Measurements from ENCODE around the gene MPZ. TPM values are rescaled to one million over a fixed set of nuclear protein-coding genes. Genes with fewer than 3 reads are reported as not detected.
"Not testable (repeated sequence)": the region's sequence is repeated elsewhere in the genome, so short reads cannot be mapped to it uniquely, and the experiment has no call there.

MPZ gene
- total RNA-seq, 1 donor from 2014 or later = 1.5 TPM

- not testable (repeated sequence) for DNase-seq (ENCODE audit: low read depth in 2 of 2)
Measured at GRCh38 chr1:161255955-161256520, 53.7 kb downstream of the MPZ start.

- DNase-seq (ENCODE audit: low read depth in 2 of 2) = not testable (repeated sequence)
Measured at GRCh38 chr1:161255302-161255701, 54.5 kb downstream of the MPZ start.

Other genes with a start within 250 kb of the MPZ start
- gene ARHGAP30, start 240.1 kb downstream of the MPZ start, total RNA-seq = not detected in 2 replicates
- gene NECTIN4, start 220.4 kb downstream of the MPZ start, total RNA-seq = under 0.01 and 0.26 TPM in 2 replicates
- gene KLHDC9, start 211.6 kb downstream of the MPZ start, total RNA-seq = 0.76 and 1.7 TPM in 2 replicates
- 27.7 and 31.1 TPM in 2 replicates for gene PFDN2, start 191.9 kb downstream of the MPZ start, total RNA-seq
- gene NIT1, start 191.9 kb downstream of the MPZ start, total RNA-seq = 8.6 and 10.0 TPM in 2 replicates
- gene DEDD, start 177.3 kb downstream of the MPZ start, total RNA-seq = 32.3 and 60.6 TPM in 2 replicates
- 108 and 127 TPM in 2 replicates for gene UFC1, start 156.0 kb downstream of the MPZ start, total RNA-seq
- 3.3 and 5.6 TPM in 2 replicates for gene USP21, start 150.5 kb downstream of the MPZ start, total RNA-seq
- gene PPOX, start 143.5 kb downstream of the MPZ start, total RNA-seq = 13.0 and 18.3 TPM in 2 replicates
- 17.5 and 28.6 TPM in 2 replicates for gene B4GALT3, start 132.5 kb downstream of the MPZ start, total RNA-seq
- gene ADAMTS4, start 110.9 kb downstream of the MPZ start, total RNA-seq = 12.5 and 15.8 TPM in 2 replicates
- 196 and 206 TPM in 2 replicates for gene NDUFS2, start 107.6 kb downstream of the MPZ start, total RNA-seq
- 0.13 and 0.26 TPM in 2 replicates for gene FCER1G, start 94.7 kb downstream of the MPZ start, total RNA-seq
- not detected in 2 replicates for gene APOA2, start 86.3 kb downstream of the MPZ start, total RNA-seq
- 12.2 and 14.4 TPM in 2 replicates for gene TOMM40L, start 83.9 kb downstream of the MPZ start, total RNA-seq
- not detected in 2 replicates for gene NR1I3, start 71.8 kb downstream of the MPZ start, total RNA-seq
- gene PCP4L1, start 51.2 kb downstream of the MPZ start, total RNA-seq = not detected in 2 replicates
- gene SDHC, start 4.4 kb upstream of the MPZ start, total RNA-seq = 18.0 and 21.5 TPM in 2 replicates
- gene CFAP126, start 57.9 kb upstream of the MPZ start, total RNA-seq = not detected in 2 replicates
- gene FCGR2A, start 195.5 kb upstream of the MPZ start, total RNA-seq = 0.64 and 3.7 TPM in 2 replicates
- 0.13 and 1.5 TPM in 2 replicates for gene HSPA6, start 214.6 kb upstream of the MPZ start, total RNA-seq
- not detected in 2 replicates for gene FCGR3A, start 239.8 kb upstream of the MPZ start, total RNA-seq